CD4-positive, alpha-beta T cell treated with Interleukin-10 for 1 hour (primary cell): Measurements from ENCODE around the gene CNST.
A peak's percentile ranks its signal among the peaks of the same experiment; 100 is the strongest.
"Not testable (repeated sequence)": the region's sequence is repeated elsewhere in the genome, so short reads cannot be mapped to it uniquely, and the experiment has no call there.

Source experiments
- DNase-seq: peaks from one replicate; pipeline ENCODE4 v3.0.0-alpha.2; 2020

CNST gene

GRCh38 chr1:246680696-246681130, 114.5 kb downstream of the CNST start:
- no peak for DNase-seq

DNA sequence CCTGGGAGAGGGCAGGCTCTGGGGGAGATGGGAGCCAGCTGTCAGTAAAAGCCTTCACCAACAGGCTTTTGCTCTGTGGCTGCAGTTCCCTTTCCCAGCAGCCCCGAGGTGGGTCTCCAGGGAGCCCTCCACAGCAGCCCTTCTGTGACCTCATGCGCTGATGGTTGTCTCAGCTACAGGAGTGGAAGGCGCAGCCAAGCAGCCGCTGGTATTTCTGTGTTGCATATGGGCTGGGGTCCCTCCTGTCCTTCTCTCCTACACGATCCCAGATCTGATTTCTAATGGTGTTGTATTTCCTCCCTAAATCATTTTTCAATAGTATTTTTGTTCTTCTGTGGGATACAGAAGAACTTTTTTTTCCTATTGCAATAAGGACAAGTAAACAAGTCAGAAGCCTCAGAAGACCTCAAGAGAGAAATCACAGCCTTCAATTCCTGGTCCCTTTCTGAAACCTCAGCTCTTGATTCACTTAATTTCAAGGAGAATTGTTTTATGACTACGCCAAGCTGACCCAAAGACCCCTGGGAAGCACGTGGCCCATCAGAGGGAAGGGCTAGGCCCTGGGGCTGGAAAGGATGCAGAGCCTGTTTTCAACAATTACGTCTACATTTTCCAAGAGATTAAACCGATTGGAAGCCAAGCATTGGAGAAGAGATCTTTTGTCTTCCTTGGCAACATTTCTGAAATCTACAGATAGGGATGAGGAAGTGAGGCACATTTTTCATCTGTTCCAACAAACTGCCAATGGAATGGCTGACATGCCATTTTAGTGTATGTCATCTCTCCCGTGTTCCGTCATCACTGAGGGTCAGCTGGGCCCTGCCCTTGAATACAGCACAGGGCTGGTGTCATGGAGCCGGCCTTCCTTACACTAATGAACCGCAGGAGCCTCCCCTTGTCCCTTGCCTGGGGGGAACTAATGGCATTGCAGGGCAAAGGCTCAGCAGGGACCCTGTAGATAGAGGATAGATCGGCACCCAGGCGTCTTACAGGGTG, 115.9 kb downstream of the CNST start:
- DNase-seq: no peak

GRCh38 chr1:246683521-246683920, 117.3 kb downstream of the CNST start:
- DNase-seq: no peak

- DNase-seq: no peak
These were observed 120.7 kb downstream of the CNST start for GRCh38 chr1:246687002-246687401.

DNA sequence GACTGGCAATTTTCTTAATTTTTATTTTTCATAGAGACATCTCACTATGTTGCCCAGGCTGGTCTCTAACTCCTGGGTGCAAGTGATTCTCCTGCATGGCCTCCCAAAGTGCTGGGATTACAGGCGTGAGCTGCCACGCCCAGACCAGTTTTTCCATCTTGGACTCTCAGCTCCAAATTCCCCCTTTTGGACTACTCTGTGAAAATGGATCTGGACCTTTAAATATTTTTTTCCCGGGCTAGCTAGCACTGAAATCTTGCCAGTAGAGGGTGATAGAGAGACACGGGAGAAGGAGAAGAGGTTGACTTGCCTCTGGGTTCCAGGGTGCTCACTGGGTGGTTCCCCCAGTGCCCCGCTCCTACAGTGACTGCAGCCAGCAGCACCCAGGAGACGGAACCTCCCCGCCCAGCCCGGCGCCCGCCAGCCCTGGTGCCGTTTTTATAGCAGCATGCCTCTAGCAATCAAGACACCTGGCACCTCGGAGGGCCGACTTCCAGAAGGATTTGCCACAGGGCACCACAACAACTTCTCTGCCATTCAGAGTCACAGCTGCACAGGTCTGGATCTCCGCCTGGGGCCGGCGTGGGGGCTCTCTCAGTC, 123.3 kb downstream of the CNST start:
- DNase-seq: peak; percentile 62

GRCh38 chr1:246690100-246690499, 123.8 kb downstream of the CNST start:
- DNase-seq: no peak

- no peak for DNase-seq
These were observed 125.6 kb downstream of the CNST start for GRCh38 chr1:246691622-246692495.

DNA sequence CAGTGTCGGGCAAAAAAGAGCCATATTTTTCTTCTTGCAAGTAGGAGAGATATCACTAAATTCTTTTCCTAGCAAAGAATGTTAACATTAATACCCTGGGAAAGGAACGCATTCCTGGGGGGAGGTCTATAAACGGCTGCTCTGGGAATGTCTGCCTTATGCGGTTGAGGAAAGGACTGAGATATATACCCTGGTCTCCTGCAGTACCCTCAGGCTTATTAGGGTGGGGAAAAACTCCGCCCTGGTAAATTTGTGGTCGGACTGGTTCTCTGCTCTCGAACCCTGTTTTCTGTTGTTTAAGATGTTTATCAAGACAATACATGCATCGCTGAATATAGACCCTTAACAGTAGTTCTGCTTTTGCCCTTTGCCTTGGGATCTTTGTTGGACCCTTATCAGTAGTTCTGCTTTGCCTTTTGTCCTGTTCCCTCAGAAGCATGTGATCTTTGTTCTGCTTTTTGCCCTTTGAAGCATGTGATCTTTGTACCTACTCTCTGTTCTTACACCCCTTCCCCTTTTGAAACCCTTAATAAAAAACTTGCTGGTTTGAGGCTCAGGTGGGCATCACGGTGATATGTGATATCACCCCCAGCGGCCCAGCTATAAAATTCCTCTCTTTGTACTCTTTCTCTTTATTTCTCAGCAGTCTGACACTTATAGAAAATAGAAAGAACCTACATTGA, 128.1 kb downstream of the CNST start:
- not testable (repeated sequence) for DNase-seq

- DNase-seq: no peak
These were observed 128.9 kb downstream of the CNST start for GRCh38 chr1:246695136-246695535.

- no peak for DNase-seq
These were observed 129.4 kb downstream of the CNST start for GRCh38 chr1:246695666-246696065.

DNA sequence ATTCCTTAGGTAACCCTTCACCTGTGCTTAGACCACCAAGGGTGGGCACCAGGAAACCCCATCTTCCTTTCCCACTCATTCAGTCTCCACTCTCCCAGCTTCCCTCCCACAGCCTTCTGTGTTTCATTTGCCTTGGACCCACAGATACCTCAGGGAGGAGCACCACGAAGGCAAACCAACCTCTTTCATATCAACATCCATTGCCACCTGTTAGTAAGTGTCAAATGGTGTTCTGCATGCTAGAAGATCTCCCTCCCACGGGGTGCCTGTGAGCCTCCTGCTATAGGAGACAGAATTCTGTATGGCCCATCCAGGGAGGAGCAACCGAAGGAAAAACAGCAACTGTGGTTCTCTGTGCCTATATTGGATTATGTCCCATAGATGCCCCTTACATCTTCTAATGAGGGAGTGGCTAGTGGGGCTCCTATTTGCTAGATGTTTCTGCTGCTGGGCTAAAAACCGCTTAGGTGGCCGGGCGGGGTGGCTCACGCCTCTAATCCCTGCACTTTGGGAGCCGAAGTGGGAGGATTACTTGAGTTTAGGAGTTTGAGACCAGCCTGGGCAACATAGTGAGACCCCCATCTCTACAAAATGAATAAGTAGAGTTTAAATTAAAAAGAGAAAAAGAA, 132.3 kb downstream of the CNST start:
- DNase-seq: no peak

DNA sequence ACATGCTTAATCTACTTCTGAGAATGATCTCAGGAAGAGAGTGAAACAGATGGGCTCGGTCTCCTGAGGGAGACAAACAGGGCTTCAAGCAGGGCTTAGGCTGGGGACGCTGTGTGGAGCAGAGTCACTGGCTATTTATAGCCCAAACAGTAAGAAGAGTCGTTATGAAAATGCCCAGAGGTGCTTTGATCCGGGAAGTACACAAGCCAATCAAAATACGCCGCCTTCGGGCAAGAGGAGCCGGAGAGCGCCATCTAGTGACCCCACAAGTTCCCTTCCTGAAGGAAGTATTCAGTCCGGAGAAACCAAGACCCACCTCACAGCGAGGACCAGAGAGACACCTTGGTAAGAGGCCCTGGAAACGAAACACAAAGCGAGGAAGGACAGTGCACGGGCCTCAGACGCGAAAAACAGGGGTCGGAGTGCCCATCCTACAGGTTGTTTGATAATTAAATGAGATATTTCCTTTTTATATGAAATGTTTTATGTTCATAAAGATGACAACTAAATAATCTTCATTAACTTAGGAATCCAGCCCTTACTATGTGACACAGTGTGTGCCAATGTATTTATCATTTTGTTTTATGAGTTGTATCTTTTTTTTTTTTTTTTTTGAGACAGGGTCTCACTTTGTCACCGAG, 133.0 kb downstream of the CNST start:
- DNase-seq: peak; percentile 85

- DNase-seq: no peak
These were observed 137.3 kb downstream of the CNST start for GRCh38 chr1:246703581-246703980.

DNA sequence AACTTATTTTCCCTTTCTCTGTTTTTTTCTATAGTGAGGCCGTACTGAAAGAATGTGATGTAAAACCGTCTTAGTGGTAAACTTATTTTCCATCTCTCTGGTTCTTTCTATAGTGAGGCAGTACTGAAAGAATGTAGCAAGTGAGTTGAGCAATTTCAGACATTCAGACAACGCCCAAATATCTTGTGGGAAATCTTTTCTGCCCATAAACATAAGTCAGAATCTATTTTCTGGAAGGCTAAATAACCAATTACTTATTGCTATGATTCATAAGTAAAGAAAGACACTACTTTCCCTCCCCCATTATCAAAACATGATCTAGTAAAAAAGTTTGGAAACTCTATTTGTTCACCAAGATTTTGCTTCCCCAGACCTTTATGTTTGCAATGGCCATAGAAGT, 139.1 kb downstream of the CNST start:
- no peak for DNase-seq

GRCh38 chr1:246708166-246708565, 141.9 kb downstream of the CNST start:
- DNase-seq: no peak

GRCh38 chr1:246709196-246709595, 142.9 kb downstream of the CNST start:
- no peak for DNase-seq

GRCh38 chr1:246709835-246710234, 143.6 kb downstream of the CNST start:
- no peak for DNase-seq

GRCh38 chr1:246711548-246712003, 145.3 kb downstream of the CNST start:
- no peak for DNase-seq

- not testable (repeated sequence) for DNase-seq
These were observed 146.2 kb downstream of the CNST start for GRCh38 chr1:246712428-246712827.
